ENCODE results near the gene GHRHR. TPM values are rescaled to one million over a fixed set of nuclear protein-coding genes. Genes with fewer than 3 reads are reported as not detected.

GHRHR gene
- total RNA-seq: not detected

GRCh38 chr7:30963842-30964241 lies at the start of gene GHRHR:
GHRHR (plus strand) TSS chr7:30963953; CDS start chr7:30964069, 116 bp downstream.
- DNase-seq (ENCODE audit: low read depth in 2 of 3, low spot score in 2 of 3): no peak

- no peak for DNase-seq (ENCODE audit: low read depth in 2 of 3, low spot score in 2 of 3)
These were observed 49.2 kb upstream of the GHRHR start for GRCh38 chr7:30914596-30914995.

DNA sequence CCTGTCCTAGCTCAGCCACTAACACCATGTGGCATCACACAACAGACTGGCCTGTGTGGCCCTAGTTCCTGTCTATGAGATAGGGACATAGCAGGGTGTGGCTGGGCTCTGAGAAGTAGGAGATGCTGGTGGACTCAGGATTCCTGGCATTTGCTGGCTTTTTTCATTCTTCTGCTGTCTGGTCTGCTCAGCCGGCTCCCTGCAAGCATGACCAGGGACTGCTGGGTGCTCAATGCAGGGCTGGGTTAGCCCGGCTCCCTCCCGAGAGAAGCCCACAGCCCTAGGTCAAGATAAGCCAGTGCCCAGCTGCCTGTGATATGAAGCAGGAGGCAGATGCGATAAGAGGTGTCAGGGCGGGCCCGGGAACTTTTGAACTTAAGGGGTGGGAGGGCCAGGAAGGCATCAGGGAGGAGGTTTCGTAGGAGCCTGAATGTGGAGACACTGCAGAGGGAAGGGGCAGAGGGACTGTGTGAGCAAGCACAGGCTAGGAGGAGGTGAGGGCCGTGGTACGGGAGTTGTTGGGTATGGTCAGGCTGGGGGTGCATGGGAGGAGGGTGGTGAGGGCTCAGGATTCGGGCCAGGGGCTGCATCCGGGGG lies 48.6 kb upstream of the GHRHR start:
- DNase-seq (ENCODE audit: low read depth in 2 of 3, low spot score in 2 of 3): no peak

DNA sequence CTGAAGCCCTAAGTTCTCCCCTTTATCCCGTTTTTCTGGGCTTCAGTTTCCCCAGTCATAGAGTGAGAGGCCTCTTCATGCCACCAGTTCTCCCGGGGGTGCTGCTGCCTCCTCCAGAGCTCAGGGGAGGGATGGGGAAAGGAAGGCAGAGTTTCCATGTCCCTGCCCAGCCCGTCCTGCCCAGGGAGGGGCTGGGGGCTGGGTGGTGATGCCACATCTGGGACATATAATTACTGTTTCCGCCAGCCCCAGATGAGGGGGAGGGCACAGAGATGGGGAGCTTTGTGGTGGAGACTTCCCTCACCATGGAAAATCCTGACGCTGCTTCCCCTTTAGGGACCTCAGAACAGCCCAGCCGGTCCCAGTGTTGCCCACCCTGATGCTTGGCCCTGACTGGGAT lies 48.0 kb upstream of the GHRHR start:
- no peak for DNase-seq (ENCODE audit: low read depth in 2 of 3, low spot score in 2 of 3)

DNA sequence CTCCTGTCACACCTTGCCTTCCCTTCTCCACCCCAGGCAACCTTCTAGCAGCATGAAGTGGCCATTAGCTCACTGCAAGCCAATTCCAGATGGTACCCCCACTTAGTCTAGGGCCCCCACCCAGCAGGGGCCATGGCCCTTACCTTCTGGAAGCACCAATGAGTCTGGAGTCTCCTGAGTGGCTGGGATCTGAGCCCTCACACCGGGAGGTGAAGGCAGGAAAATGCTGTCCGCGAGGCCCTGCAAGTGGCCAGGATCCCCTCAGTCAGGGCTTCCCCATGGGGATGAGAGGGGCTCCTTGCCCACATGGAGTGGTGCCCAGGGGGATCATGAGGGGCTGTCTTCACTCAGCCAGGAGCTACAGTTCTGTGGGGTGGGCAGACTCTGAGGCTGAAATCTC lies 47.5 kb upstream of the GHRHR start:
- DNase-seq (ENCODE audit: low read depth in 2 of 3, low spot score in 2 of 3): no peak

DNA sequence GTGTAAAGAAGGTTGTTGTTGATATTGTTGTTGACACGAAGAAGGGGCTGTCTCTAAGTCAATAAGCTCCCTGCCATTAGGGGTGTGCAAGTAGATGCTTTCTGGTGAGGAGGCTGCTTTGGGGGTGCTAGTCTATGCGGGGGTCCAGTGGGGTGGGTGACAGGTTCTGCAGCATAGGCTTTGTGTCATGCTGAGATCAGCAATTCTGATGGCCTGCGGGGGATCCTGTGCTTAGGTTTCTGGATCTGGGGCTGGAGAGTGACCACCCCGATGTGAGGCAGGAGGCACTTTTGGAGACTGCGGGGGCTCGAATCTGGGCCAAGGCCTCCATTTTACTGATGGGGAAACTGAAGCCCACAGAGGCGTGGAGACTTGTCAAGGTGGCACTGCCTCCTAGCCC lies 47.0 kb upstream of the GHRHR start:
- no peak for DNase-seq (ENCODE audit: low read depth in 2 of 3, low spot score in 2 of 3)

DNA sequence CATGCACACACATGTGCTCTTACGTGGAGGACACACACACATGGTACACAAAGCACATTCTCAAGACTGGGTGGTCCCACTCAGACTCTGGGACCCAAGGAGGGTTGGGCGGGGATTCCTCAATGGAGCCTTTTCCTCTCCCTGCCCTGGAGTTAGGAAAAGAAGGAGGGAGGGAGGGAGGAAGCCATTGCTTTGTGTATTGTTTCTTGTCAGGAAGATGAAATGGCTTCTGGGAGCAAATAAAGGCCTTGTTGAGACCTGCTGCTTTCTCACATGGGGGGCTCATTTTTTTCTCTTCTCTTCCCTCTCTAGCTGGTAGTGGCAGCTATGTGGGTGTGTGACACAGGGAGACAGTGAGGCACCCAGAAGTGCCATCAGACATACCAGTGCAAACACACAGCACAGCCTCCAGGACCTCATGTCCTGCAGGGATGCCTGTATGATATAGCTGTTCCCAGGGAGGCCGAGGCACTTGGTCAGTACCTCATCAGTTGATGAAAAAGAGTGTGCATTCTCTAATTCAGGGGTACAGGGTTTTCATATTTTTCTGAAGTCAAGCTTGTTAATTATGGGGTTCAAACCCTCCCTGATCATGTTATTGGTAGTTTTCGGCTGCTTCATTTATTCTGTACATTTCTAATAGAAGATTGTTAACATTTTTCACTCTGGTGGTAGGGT lies 46.4 kb upstream of the GHRHR start:
- DNase-seq (ENCODE audit: low read depth in 2 of 3, low spot score in 2 of 3): no peak

DNA sequence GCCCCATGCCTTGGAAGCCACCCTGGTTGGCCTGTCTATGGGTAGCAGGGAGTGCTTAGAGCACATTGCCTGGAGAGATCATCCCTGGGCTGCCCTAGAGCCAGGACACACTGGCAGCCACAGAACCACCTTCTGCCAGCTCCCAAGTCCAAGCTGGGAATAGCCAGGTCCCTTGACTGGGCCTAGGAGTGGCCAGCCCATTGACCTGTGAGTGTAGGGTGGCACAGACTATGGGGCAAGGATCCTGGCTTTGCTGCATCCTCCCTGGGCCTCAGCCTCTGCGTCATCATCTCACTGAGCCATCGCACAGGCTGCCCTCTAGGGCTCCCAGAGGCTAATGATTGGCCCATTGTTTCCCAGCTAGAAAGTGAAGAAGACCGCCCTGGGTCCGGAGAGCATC lies 45.1 kb upstream of the GHRHR start:
- no peak for DNase-seq (ENCODE audit: low read depth in 2 of 3, low spot score in 2 of 3)

DNA sequence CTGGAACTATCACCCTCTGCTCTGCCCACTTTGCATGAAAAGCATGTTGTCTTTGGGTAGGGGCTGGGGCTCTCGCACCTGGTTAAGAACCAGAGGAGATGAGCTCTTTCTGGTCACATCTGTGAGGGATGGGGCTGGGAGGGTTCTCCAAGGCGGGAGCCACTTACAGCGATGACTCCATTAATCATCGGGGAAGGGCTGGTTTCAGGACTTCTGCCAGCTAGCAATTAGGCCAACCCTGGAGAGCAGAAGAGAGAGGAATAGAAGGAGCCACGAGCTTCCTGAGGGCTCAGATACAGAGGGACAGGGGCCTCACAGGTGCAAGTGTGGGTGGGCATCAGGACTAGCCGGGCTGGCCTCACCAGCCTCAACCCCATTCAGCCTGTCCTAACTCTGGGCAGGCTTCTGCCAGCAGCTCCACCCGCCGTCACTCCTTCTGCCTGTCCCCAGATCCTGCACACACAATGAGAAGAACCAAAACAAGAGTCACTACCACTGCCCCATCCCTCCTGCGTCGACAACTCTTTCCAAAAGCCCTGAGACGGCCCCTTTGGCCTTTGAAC lies 43.7 kb upstream of the GHRHR start:
- no peak for DNase-seq (ENCODE audit: low read depth in 2 of 3, low spot score in 2 of 3)

GRCh38 chr7:30920584-30921539 lies 42.9 kb upstream of the GHRHR start:
- no peak for DNase-seq (ENCODE audit: low read depth in 2 of 3, low spot score in 2 of 3)

GRCh38 chr7:30921540-30922401 lies 42.0 kb upstream of the GHRHR start:
- no peak for DNase-seq (ENCODE audit: low read depth in 2 of 3, low spot score in 2 of 3)

DNA sequence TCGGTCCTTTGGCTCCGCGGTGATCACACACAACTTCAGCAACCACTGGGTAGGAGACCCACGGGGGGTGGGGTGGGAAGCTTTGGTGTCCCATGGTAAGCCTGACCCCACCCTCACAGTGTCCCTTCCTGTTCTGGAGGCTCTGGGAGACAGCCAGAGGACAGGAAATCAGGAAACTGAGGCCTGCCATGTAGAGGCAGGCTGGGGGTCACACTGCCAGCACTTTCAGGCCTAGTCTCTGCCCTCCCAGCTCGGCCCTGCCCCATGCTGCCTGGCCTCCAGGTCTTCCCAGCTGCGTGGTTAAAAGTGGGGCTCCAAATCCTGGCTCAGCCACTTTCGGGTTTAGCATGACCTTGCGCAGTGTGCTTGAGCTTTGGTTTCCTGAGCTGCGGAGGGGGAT lies 41.2 kb upstream of the GHRHR start:
- DNase-seq (ENCODE audit: low read depth in 2 of 3, low spot score in 2 of 3): no peak

GRCh38 chr7:30923009-30923773 lies 40.6 kb upstream of the GHRHR start:
- no peak for DNase-seq (ENCODE audit: low read depth in 2 of 3, low spot score in 2 of 3)

DNA sequence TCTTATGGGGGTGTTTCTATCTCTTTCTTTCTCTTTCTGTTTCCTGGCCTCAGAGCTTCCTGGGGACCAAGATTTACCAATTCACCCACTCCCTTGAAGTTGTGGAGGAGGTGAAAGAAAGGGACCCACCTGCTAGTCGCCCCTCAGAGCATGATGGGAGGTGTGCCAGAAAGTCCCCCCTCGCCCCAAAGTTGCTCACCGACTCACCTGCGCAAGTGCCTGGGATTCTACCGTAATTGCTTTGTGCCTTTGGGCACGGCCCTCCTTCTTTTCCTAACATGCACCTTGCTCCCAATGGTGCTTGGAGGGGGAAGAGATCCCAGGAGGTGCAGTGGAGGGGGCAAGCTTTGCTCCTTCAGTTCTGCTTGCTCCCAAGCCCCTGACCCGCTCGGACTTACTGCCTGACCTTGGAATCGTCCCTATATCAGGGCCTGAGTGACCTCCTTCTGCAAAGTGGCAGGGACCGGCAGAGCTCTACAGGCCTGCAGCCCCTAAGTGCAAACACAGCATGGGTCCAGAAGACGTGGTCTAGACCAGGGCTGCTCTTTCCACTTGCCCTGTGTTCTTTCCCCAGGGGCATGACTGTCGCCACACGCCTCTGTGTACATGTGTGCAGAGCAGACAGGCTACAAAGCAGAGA lies 39.9 kb upstream of the GHRHR start:
- no peak for DNase-seq (ENCODE audit: low read depth in 2 of 3, low spot score in 2 of 3)

- no peak for DNase-seq (ENCODE audit: low read depth in 2 of 3, low spot score in 2 of 3)
These were observed 39.1 kb upstream of the GHRHR start for GRCh38 chr7:30924624-30925023.

- DNase-seq (ENCODE audit: low read depth in 2 of 3, low spot score in 2 of 3): no peak
These were observed 38.6 kb upstream of the GHRHR start for GRCh38 chr7:30925117-30925516.

DNA sequence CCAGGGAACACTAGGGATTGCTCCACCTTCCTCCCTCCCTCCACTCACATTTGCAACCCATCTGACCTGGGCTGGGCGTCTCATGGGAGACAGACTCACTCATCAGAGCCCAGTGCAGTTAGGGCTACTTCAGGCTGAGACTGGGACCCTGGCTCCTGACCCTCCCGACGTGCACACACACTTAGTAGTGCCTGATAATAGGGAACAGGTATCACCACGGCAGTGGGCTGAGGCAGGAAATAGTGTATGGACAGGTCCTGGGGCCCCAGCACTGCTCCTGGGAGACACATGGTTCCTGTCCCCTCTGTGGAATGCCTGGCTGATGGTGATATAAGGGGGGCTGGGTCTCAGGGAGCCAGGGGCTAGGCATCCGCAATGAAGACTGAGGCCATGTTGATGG lies 37.8 kb upstream of the GHRHR start:
- DNase-seq (ENCODE audit: low read depth in 2 of 3, low spot score in 2 of 3): no peak

DNA sequence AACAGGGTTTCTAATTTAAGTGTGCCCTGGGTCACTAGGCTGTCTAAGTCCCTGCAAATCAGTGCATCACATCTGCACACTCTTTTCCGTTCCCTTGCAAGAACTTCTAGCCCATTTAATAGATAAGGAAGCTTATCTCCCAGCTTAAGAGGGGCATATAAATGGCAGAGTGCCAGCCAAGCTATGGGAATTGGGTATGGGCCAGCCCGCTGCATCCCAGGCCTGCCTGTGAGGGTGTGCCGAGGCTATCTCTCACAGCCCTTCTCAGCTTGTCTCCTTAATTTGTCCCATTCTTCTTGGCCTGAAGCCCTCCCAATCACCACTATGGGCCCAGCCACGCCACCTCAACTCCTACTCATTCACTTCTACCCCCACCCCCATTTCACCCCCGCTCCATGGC lies 37.4 kb upstream of the GHRHR start:
- peak in 2 of 3 donors; percentile 49 to 50 for DNase-seq (ENCODE audit: low read depth in 2 of 3, low spot score in 2 of 3)

- no peak for DNase-seq (ENCODE audit: low read depth in 2 of 3, low spot score in 2 of 3)
These were observed 36.7 kb upstream of the GHRHR start for GRCh38 chr7:30927040-30927439.
